Endometrium (tissue), 2 donors: Measurements from ENCODE around the gene CAPZB.

ENCODE experiments used
- FAIRE-seq: peaks from 2 replicates; lab custom pipeline; 2012; peaks lifted over from hg19 to GRCh38; lab: Jason Lieb, UNC
- donor health status: control.
- donor health status: control.

Gene CAPZB

DNA sequence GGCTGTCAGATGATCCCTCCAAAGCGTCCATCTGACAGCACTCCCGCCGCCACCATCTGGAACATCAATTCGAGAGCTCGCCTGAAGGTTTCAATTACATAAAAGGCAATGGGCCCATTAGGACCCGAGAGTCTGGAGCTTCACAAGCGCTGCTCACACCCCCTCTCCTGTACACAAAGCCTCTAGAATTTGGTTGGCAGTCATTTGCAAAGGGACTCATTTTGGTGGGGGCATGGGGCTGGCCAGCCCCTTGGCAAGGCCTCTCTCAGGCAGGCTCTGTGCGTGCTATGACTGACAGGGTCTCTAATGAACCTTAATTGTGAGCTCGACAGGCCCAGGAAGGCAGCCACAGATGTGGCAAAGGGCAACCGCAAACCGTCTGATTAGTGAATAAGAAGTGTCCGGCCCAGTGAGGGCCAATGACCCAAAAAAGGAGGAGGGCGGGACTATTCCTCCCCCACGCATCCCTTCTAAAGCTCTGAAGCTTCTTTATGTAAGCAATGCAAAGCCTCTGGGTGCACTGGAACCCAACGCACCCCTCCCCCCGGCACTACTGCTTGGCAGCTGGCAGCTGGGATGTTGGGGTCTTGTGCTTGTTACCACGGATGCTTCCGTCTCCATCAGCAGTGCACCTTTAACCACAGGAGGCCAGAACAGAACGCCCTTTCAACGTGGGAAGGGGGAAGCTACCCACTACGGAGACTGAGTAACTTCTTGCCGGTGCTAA is 79.4 kb downstream of the CAPZB start:
- FAIRE-seq, result no peak

DNA sequence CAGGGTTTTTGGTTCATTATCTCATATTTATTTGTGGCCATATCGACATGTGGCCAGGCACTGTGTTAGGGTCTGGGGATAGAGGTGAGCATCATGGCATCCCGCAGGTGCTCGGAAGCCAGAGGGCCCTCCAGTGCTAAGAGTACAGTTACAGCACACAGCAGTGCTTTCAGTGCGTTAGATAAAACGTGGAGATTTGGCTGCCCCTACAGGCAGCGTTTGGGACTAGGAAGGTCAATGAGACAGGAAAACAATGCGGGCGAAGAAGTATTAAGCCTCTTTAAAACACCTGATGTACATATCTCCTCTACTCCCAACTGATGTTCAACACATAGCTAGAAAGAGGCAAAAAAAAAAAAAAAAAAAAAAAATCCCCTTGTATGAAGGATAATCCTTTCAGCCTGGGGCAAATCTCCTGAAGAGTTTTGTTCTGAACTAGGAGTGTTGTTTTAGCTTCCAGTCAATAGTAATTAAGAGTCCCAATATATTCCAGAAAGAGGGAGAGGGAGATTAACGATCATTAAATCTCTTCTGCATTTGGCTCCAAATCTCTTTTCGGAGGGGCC is 80.1 kb downstream of the CAPZB start:
- peak; percentile 73 for FAIRE-seq

DNA sequence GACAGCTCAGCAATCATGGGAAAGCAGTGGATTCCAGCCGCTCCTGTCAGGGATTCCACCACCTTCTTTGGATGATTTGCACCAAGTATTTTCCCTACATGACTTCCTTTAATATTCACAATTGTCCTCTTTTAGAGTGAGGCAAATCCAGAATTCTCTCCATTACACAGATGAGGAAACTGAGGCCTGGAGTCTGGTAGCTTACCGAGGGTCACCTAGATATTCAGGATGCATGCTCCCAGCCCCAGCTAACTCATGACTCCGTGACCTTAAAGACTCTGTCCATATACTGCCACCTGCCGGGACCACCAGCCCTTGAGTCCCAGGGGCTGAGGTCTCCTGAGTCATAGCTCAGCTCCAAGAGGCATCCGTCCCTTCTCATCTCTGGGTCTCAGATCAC is 80.6 kb downstream of the CAPZB start:
- FAIRE-seq, result no peak

DNA sequence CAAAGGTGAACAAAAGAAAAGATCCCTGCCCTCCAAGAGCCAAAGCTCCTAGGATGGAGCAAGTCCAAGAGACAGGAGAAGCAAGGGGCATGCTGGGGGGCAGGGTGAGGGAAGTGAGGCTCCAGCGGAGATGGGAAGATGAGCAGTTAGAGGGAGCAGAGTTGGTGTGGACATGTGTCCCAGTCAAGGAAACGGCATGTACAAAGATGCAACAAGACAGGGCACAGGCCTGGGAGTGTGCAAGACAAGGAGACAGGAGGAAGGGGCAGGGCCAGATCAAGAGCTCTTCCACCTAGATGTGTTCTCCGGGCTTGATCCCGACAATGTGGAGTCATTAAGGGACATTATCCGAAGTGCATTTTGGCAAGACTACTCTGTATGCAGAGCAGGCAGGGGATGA is 82.1 kb downstream of the CAPZB start:
- no peak for FAIRE-seq

DNA sequence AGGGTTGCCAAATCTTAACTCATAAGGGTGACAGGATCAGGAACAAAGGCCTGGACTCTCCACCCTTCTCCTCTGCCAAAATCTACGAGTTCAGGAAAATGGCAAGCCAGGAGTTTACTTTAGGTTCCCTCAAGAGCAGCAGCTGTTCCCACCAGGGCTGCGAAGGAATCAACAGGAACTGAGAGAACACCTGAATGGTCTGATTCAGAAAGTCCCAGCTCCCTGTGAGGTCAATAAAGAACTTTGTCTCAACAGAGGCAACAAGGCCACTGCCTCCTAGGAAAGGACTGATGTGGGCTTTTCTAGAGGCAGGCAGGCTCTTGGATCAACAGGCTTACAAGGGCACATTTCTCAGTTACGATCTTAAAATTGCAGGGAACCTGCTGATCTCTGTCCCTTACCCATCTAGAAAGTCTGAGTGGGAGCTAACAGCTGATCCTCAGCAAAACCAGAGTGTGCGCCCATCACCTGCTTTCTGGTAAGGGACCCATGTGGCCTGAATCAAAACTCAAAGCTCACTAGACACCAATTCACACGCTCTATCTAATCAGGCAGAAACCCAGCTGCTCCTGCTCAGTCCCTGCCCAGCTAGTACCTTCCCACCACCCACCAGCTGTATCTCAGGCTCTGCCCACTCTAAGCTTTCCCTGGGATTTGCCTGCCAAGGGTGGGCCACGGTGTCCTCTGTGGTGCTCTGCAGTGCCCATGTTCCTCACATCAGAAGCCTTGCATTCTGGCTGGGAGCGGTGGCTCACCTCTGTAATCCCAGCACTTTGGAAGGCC is 83.1 kb downstream of the CAPZB start:
- FAIRE-seq, result no peak

DNA sequence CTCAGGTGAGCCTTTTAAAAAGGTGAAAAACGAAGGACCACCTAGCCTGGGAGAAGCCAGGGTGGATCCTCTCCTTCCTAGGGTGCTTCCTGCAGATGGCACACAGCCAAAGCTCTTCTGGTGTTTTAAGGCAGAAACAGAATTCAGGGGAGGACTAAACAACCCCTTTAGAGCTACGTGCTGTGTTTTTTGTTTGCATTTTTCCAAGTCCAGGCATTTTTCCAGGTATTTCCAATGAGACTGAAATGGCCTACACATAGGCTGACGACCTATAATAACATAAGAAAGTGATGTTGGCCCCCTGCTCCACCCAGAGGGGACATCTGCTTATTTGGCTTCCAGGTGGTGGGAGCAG is 83.8 kb downstream of the CAPZB start:
- FAIRE-seq, result no peak

DNA sequence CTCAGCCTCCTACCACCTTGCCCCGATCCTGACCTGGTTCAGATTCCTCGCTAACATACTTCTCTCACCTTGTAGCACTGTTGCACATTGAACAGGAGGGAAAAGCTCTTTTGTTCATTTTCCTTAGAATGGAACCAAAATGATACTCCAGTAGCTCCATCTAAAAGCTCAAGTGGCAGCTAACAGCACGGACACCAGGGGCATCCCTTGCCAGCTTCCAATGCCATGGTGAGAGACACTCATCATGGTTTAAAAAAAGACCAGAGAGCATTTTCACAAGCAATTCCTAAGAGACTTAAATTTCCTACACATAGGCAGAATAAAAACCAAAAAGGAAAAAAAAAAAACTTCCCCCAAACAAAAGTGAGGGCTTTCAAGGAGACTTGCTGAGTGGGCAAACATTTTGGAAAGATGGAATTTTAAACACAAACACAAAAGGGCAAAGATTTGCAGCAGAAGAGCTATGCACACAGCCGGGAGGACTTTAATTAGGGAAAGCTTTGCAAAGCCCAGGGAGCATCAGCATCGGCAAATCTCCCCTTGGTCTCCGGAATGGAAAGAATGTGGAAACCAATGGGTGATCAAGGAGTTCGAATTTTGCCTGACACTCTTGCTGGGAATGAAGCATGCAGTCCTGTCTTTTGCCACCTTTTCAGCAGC is 84.3 kb downstream of the CAPZB start:
- peak; percentile 85 for FAIRE-seq

DNA sequence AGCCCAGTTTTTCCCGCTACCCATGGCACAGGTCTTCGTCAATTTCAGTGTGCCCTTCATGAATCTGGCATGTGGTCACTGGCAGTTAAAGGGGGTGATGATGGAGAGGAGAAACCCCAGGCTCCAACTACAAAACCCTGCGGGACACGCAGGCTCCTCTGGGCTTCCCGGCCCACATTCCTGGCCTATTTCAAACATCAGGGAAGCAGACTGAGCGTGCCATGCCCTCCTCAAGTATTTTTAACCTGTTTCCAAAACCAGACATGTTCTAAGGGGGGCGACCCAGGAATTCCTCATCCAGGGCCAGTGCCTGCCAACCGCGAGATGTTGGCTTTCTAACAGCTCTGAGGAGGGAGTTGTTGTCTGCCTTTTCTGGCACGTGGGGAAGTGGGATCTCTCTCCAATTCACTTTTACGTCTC is 85.1 kb downstream of the CAPZB start:
- FAIRE-seq, result no peak

DNA sequence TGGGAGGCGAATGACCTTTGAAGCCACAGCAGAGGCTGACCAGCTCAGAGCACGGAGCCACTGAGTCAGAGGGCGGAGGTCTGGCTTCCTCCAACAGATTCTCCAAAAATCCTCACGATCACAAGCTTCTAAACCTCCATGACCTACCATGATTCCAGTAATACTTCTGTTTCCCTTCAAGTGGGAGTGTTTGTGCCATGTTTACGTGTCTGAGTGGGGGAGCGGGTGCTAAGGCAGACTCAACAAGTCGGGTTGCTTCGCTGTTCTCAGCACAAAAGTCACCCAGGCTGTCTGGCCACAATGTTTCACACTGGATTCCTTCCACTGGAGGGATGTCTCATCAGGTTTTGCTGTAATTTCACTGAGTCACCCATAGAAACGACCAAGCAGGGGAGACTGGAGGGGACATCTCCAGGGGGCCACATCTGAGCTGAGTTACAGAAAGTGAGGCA is 87.0 kb downstream of the CAPZB start:
- FAIRE-seq, result peak; percentile 60

DNA sequence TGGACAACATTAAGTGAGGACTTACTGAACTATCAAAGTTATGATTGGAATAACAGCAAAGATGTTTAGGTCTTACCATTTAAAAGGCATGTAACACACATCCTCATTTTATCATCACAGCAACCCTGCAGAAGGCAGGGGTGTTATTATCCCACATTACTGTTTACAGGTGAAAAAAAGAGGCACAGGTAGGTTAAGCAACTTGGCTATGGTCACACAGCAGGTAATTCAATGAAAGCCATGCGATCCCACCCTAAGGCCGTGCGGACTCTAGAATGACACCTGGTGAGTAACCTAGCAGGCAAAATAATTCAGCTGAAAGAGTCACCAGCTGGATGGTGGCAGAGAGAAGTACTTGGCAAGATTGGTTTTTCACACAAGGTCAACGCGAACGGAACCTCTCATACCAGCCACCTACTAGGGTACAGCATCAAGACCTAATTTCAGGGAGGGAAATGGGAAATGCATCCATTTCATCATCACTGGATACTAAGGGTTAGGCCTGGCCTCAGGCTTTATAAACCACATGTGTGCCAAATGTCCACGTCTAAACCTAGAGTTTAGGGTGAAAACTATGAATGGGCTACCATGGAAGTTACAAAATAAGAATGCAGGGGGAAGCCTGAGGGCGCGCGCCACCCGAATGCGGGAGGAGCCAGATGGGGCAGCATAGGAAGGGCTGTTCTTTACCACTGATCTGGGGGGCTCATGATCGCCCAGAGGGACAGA is 88.0 kb downstream of the CAPZB start:
- no peak for FAIRE-seq

DNA sequence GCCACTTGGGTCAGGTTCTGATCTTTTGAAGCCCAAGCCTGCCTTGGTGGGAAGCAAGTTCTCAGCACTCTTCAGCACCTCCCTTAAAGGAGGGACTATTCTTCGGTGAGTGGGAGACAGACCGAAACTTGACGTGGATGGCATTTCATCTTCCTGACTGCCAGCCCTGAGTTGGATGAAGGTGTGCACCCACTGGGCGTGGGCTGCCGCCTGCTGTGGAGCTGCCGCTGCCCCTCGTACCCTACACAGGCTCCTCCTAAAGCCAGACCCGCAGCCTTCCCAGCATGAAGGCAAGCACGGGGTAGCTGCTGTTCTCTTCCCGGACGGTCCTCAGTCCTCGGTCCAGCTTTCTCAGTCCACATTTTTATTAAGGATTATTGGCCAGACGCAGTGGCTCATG is 89.1 kb downstream of the CAPZB start:
- no peak for FAIRE-seq

DNA sequence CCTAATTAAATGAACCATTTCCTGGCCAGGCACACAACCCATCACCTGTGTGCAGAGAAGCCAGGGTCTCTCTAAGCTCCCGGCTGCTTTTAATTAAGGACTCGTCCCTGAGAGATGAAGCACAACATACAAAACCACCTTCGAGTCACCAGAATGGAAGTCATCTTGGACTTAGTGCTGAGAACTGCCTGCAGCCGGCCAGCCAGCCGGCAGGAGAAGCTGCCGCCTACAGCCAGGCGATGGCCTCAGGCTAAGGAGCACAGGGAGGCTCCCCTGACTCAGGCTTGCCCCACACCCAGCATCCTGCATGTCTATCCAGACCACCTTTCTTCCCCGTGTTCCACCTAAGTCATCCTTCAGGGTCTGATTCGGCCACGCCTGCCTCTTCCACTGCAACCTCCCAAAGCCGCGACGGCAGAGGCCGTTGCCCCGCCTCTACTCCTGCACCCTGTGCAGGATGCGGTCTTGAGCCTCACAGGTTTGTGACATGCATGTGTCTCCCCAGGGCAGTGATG is 89.6 kb downstream of the CAPZB start:
- FAIRE-seq, result no peak

DNA sequence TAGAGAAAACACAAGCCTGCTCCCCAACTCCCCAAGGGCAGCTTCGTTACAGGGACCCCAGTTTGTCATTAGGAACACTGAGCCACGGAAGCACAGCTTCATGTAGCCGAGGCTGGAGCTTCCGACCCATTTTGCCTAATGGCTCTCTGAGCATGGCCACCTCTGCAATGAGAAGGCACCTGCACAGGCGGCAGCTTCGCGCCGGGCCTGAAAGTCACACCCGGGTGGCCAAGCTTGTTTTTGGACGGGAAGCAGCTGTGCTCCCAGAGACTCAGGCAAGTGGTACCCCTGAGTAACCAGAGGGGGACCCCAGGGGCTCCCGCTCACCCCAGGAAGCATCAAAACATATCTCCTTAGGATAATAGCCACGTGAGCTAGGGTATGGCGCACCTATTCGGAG is 92.3 kb downstream of the CAPZB start:
- no peak for FAIRE-seq

DNA sequence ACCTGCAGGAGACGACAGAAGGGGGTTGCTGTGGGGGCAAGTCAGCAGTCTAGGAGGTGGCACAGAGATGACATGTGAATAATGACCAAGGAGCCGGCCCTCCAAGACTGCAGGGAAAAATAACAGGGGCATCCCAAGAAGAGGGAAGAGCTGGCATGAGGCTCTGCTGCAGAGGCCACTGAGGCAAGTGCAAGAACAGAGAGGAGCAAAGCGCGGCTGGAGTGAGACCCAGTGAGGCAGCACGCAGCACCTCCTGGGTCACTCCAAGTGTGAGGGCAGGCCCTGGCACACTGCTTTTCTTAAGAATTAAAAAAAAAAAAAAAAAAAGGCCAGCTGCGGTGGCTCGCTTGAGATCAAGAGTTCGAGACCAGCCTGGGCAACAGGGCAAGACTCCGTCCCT is 93.1 kb downstream of the CAPZB start:
- FAIRE-seq, result no peak

DNA sequence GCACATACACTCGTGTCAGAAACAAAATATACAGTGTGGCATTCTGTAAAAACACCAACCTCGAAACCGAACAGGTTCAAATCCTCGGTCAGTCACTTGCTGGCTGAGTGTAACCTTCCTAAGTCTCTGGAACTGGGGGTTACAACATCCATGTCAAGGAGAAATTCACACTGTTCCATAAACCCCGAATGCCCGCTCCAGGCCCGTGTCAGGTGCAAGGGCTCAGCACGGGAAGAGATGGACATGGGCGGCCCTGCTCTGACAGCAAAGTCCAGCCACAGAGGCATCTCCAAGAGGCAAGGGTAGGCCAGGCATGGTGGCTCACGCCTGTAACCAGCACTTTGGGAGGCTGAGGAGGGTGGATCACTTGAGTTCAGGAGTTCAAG is 93.8 kb downstream of the CAPZB start:
- FAIRE-seq, result no peak

DNA sequence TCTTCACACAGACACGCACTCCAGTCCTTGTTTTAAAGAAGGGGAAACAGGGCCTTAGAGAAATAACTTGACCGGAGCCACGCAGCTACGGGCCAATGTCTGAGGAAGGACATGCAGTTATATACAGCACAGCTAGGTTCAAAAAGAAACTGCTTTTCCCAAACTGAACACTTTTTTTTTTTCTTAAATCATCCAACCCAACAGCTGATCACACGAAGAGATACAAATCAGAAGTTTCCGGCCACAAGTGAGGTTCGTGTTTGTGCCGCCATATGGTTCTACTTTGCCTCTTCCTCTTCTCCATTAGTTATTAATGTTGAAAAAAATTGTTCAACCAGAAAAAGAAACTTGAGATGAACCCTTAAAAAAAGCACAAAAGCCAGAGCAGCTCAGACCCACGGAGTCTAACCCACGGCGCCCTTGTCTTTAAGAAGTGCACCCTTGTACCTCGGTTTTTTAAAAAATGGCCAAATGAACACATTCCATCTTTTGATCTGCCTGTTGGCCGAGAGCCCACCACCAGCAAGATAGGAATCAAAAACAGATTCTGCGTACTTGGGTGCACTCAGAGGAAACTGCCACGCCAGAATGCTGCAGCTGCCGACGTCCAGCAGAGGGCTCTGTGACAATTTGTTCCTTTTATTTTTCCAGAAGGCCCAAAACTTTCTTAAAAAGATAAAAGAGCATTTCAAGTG is 94.3 kb downstream of the CAPZB start:
- FAIRE-seq, result peak; percentile 97

DNA sequence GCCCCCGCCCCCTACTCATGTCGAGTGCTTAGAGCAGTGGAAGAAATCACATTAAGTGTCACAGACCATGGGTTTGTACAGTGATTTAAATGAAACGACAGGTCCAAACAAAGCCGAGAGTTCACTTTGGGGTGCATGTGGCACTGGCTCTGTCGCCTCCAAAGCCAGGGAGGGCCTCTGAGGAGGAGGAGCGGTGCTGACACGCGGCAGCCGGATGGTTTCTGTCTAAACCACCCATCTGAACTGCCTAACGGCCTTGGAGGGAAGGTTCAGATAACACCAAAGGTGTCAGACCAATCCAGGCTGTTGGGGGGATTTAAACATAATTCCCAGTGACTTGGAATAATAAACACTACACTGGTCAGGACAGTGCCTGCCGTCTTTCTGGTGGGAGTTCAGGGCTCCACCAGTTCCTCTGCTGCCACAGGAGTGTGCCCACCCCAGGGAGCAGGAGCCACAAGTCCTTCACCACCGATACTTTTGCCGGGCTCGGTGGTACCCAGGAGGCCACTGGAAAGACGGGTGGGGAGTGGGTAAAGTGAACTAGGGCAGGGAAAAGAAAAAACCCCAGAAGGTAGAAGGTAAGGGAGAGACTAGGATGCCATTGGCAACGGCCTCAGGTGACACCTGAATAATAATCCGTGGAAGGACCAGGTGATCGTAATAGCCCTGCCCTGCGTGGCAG is 95.0 kb downstream of the CAPZB start:
- FAIRE-seq, result no peak

DNA sequence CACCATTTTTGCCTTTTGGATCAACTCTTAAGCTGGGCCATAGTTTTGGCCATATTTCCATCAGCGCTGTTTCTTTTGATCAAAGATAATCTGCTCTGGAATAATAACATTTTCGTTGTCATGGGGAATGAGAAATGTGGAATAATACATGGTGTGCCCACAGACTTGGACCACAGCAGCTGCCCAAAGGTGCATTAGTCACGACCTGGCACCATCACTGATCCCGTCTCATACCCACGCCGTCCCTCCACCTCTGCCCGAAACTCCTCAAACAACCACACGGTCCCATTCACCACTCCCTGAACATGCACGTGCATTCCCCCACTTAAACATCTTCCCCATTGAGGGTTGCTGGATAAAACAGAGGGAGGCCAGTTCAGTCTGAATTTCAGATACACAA is 96.4 kb downstream of the CAPZB start:
- FAIRE-seq, result no peak

DNA sequence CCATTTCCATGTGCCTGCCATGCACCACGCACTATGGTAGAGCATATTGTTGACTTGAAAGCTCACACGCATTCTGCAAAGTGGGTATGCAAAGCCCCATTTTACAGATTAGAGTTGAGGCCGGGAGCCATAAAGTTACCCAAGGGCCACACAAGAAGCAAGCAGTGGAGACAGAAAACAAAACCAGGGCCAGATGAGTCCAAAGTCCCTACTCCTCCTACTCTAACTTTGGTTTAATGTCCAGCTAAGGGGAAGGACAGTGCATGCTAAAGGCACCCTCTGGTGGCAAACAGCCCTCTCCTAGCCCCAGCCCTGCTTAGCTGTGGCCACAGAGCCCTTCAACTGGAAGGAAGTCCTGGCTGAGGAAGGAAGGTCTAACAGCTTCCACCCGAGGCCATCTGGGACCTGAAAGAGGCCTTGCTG is 98.3 kb downstream of the CAPZB start:
- no peak for FAIRE-seq

DNA sequence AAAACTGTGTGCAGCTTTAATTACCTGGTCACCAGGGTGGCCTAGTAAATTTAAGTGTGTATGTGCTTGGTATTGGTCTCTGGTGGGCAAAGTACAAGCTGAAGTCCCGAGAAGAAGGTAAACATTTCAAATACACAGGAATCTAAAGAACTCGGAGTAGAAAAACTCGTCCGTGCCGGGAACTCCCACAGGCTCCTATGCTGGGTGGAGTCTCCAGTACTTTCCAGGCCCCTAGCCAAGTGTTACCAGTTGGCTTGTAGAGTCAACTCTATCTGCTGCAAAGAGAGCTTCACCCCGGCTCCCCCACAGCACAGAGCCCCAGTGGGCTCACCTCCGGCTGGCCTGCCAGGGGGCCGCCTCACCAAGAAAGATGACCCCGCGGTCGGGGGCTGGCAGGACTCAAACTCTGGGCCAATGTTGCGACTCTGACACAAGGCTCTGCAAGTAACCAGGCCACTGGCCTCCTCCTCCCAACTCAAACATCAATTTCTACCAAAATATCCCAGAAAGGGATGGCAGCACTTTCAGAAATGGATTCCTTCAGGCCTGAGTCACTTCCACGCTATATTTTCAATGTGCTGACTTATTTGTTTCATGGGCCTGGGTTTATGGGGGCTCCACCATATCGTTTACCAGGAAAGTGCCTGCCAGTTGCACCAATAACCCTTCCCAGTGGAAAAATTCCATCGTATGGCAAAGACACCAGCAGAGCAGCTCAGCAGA is 99.3 kb downstream of the CAPZB start:
- no peak for FAIRE-seq
